Neural cell (in vitro differentiated cells): ENCODE data around the gene INSIG2.

Experiments used
- EP300 ChIP-seq: fragments of 450-650 bp; conservative IDR thresholded peaks from 2 replicates; pipeline ENCODE4 v1.6.1; 2014; ENCODE audit warnings: antibody characterized with exemption, mild to moderate bottlenecking, moderate library complexity; ENCODE audit not compliant: poor library complexity, severe bottlenecking
- EZH2 ChIP-seq: fragments of 200-600, 300-800 bp; shearing (Covaris generic), sonication (generic); IDR thresholded peaks from 2 replicates; pipeline ENCODE4 v1.6.1; 2014; ENCODE audit warnings: antibody characterized with exemption, low read length, borderline replicate concordance, mild to moderate bottlenecking; ENCODE audit not compliant: insufficient read depth, poor library complexity, severe bottlenecking
- MXI1 ChIP-seq: fragments of 450-650 bp; conservative IDR thresholded peaks from 2 replicates; pipeline ENCODE4 v1.6.1; 2014; ENCODE audit warnings: antibody characterized with exemption, mild to moderate bottlenecking; ENCODE audit not compliant: poor library complexity, severe bottlenecking
- POLR2AphosphoS5 ChIP-seq: IDR thresholded peaks from 2 replicates; pipeline ENCODE4 v1.6.1; 2012
- RAD21 ChIP-seq: fragments of 450-650 bp; conservative IDR thresholded peaks from 2 replicates; pipeline ENCODE4 v1.6.1; 2014; ENCODE audit warnings: antibody characterized with exemption, mild to moderate bottlenecking, moderate library complexity
- SMC3 ChIP-seq: fragments of 450-650 bp; conservative IDR thresholded peaks from 2 replicates; pipeline ENCODE4 v1.6.1; 2014; ENCODE audit warnings: antibody characterized with exemption, mild to moderate bottlenecking, moderate library complexity; ENCODE audit not compliant: poor library complexity
- TF ChIP-seq, protein P1 (sequence below): fragments of 450-650 bp; IDR thresholded peaks from 2 replicates; pipeline ENCODE4 v1.5.1; 2014; ENCODE audit warnings: antibody characterized with exemption, mild to moderate bottlenecking, moderate library complexity; ENCODE audit not compliant: poor library complexity, severe bottlenecking
- TF ChIP-seq, protein P2 (sequence below): IDR thresholded peaks from 2 replicates; pipeline ENCODE4 v1.6.1; 2012; ENCODE audit warnings: borderline replicate concordance

GRCh38 chr2:118056801-118057200 is 31.5 kb upstream of the INSIG2 start:
- TF ChIP-seq EP300 (no peak), EZH2 (no peak), MXI1 (no peak), SMC3 (no peak), POLR2AphosphoS5 (no peak), RAD21 (no peak)
- TF ChIP-seq, protein P1, sequence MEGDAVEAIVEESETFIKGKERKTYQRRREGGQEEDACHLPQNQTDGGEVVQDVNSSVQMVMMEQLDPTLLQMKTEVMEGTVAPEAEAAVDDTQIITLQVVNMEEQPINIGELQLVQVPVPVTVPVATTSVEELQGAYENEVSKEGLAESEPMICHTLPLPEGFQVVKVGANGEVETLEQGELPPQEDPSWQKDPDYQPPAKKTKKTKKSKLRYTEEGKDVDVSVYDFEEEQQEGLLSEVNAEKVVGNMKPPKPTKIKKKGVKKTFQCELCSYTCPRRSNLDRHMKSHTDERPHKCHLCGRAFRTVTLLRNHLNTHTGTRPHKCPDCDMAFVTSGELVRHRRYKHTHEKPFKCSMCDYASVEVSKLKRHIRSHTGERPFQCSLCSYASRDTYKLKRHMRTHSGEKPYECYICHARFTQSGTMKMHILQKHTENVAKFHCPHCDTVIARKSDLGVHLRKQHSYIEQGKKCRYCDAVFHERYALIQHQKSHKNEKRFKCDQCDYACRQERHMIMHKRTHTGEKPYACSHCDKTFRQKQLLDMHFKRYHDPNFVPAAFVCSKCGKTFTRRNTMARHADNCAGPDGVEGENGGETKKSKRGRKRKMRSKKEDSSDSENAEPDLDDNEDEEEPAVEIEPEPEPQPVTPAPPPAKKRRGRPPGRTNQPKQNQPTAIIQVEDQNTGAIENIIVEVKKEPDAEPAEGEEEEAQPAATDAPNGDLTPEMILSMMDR: no peak
- TF ChIP-seq, protein P2, sequence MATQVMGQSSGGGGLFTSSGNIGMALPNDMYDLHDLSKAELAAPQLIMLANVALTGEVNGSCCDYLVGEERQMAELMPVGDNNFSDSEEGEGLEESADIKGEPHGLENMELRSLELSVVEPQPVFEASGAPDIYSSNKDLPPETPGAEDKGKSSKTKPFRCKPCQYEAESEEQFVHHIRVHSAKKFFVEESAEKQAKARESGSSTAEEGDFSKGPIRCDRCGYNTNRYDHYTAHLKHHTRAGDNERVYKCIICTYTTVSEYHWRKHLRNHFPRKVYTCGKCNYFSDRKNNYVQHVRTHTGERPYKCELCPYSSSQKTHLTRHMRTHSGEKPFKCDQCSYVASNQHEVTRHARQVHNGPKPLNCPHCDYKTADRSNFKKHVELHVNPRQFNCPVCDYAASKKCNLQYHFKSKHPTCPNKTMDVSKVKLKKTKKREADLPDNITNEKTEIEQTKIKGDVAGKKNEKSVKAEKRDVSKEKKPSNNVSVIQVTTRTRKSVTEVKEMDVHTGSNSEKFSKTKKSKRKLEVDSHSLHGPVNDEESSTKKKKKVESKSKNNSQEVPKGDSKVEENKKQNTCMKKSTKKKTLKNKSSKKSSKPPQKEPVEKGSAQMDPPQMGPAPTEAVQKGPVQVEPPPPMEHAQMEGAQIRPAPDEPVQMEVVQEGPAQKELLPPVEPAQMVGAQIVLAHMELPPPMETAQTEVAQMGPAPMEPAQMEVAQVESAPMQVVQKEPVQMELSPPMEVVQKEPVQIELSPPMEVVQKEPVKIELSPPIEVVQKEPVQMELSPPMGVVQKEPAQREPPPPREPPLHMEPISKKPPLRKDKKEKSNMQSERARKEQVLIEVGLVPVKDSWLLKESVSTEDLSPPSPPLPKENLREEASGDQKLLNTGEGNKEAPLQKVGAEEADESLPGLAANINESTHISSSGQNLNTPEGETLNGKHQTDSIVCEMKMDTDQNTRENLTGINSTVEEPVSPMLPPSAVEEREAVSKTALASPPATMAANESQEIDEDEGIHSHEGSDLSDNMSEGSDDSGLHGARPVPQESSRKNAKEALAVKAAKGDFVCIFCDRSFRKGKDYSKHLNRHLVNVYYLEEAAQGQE: no peak
